PC-3 (cell line): Measurements from ENCODE around the gene DPEP2NB. TPM values are rescaled to one million over a fixed set of nuclear protein-coding genes. Genes with fewer than 3 reads are reported as not detected.
A peak's percentile ranks its signal among the peaks of the same experiment; 100 is the strongest.

Experiments
- ATAC-seq: fragments of 200-7000 bp; cut with Tn5 transposase; 2 replicates; pipeline ENCODE4 v1.9.1; 2020; ENCODE audit warnings: mild to moderate bottlenecking, moderate library complexity
- BruUV-seq: library from RNA; stranded (reverse); fragments of 400-500 nt; replicated peaks from 2 replicates; lab custom pipeline; 2021; lab: Mats Ljungman, UMichigan
- CTCF ChIA-PET: fragments of 300-600 bp; sonication (Branson Sonifier 250); formaldehyde crosslinking; loops from one replicate; lab custom pipeline; 2022; ENCODE audit warnings: antibody characterized with exemption; lab: Charles Lee
- POLR2A ChIA-PET: fragments of 300-600 bp; sonication (Branson Sonifier 250); formaldehyde crosslinking; loops from one replicate; lab custom pipeline; 2022; ENCODE audit warnings: antibody characterized with exemption; ENCODE audit not compliant: unreplicated experiment; lab: Charles Lee
- DNase-seq: peaks from one replicate; pipeline ENCODE4 v3.0.0-alpha.2; 2015
- H2AFZ ChIP-seq: fragments of 300-600 bp; sonication (generic); 2 replicates; pipeline ENCODE4 v1.6.0; 2016; ENCODE audit warnings: antibody characterized with exemption, low read length
- H3F3A ChIP-seq: fragments of 300-600 bp; sonication (generic); one replicate; pipeline ENCODE4 v1.6.0; 2017; ENCODE audit warnings: antibody characterized with exemption, low read length, control low read depth, mild to moderate bottlenecking; ENCODE audit not compliant: unreplicated experiment
- H3K27ac ChIP-seq: fragments of 300-600 bp; sonication (generic); 2 replicates; pipeline ENCODE4 v1.5.1; 2016; ENCODE audit warnings: mild to moderate bottlenecking, low read length
- H3K27me3 ChIP-seq: fragments of 300-600 bp; sonication (generic); 2 replicates; pipeline ENCODE4 v1.6.1; 2016; ENCODE audit warnings: low read length, mixed read lengths
- H3K36me3 ChIP-seq: fragments of 300-600 bp; sonication (generic); 2 replicates; pipeline ENCODE4 v1.6.1; 2016; ENCODE audit warnings: low read depth, mixed run types, low read length, mixed read lengths
- H3K4me1 ChIP-seq: fragments of 300-600 bp; sonication (generic); 2 replicates; pipeline ENCODE4 v1.5.1; 2016; ENCODE audit warnings: low read length; ENCODE audit not compliant: insufficient read depth
- H3K4me2 ChIP-seq: fragments of 300-600 bp; sonication (generic); 2 replicates; pipeline ENCODE4 v1.6.0; 2016; ENCODE audit warnings: low read length
- H3K4me3 ChIP-seq: fragments of 300-600 bp; sonication (generic); 2 replicates; pipeline ENCODE4 v1.5.1; 2016; ENCODE audit warnings: mild to moderate bottlenecking, low read length, mixed read lengths
- H3K79me2 ChIP-seq: fragments of 300-600 bp; sonication (generic); 2 replicates; pipeline ENCODE4 v1.6.1; 2017; ENCODE audit warnings: low read length, mixed read lengths
- H3K9ac ChIP-seq: fragments of 300-600 bp; sonication (generic); 2 replicates; pipeline ENCODE4 v1.6.0; 2016; ENCODE audit warnings: mild to moderate bottlenecking, low read length
- H3K9me2 ChIP-seq: fragments of 300-600 bp; sonication (generic); replicated peaks from 2 replicates; pipeline ENCODE4 v1.6.1; 2016; ENCODE audit warnings: mixed run types, low read length, mixed read lengths
- H3K9me3 ChIP-seq: fragments of 300-600 bp; sonication (generic); 2 replicates; pipeline ENCODE4 v1.6.1; 2016; ENCODE audit warnings: low read length, mixed read lengths
- H4K20me1 ChIP-seq: fragments of 300-600 bp; sonication (generic); 2 replicates; pipeline ENCODE4 v1.6.1; 2016; ENCODE audit warnings: low read length, mixed read lengths
- EZH2 ChIP-seq: fragments of 300-600 bp; sonication (generic); IDR thresholded peaks from one replicate; pipeline ENCODE4 v1.6.1; 2017; ENCODE audit warnings: antibody characterized with exemption, mild to moderate bottlenecking, low read length; ENCODE audit not compliant: unreplicated experiment
- EZH2phosphoT487 ChIP-seq: fragments of 300-600 bp; sonication (generic); IDR thresholded peaks from 2 replicates; pipeline ENCODE4 v1.6.1; 2018; ENCODE audit warnings: mild to moderate bottlenecking, antibody characterized with exemption, low read length, borderline replicate concordance
- intact Hi-C: fragments of 100-400 bp; cut with micrococcal nuclease; formaldehyde crosslinking; loops from 2 replicates; pipeline ENCODE4 v1.9.0; 2023
- total RNA-seq: library from RNA; depleted of rRNA; stranded (reverse); fragments of >200 nt; gene quantifications from 2 replicates; pipeline ENCODE4 v1.2.3, GENCODE V29; 2014
- TF ChIP-seq, protein P1 (sequence below): fragments of 300-600 bp; sonication (generic); conservative IDR thresholded peaks from 2 replicates; pipeline ENCODE4 v1.5.1; 2017; ENCODE audit warnings: antibody characterized with exemption, low read depth, mild to moderate bottlenecking, low read length

The DPEP2NB gene
- total RNA-seq, 1 experiment from 2014 or later: not detected

- ATAC-seq: peak; percentile 82
- no peaks in the 10 kb centered on the region for H3F3A ChIP-seq
- H3K9ac ChIP-seq: peak within 1 kb of the TSS; percentile 81
- peak within 1 kb of the TSS; percentile 95 for H3K4me2 ChIP-seq
- no peak within 1 kb of the TSS for H3K27ac ChIP-seq
- peak within 1 kb of the TSS; percentile 92 for H2AFZ ChIP-seq
- TF ChIP-seq EZH2: no peak
- TF ChIP-seq, protein P1, sequence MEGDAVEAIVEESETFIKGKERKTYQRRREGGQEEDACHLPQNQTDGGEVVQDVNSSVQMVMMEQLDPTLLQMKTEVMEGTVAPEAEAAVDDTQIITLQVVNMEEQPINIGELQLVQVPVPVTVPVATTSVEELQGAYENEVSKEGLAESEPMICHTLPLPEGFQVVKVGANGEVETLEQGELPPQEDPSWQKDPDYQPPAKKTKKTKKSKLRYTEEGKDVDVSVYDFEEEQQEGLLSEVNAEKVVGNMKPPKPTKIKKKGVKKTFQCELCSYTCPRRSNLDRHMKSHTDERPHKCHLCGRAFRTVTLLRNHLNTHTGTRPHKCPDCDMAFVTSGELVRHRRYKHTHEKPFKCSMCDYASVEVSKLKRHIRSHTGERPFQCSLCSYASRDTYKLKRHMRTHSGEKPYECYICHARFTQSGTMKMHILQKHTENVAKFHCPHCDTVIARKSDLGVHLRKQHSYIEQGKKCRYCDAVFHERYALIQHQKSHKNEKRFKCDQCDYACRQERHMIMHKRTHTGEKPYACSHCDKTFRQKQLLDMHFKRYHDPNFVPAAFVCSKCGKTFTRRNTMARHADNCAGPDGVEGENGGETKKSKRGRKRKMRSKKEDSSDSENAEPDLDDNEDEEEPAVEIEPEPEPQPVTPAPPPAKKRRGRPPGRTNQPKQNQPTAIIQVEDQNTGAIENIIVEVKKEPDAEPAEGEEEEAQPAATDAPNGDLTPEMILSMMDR: no peak
- TF ChIP-seq EZH2phosphoT487: no peak
- no peaks in the 10 kb centered on the region for H3K27me3 ChIP-seq
- peak; percentile 76 for DNase-seq
- peak within 1 kb of the TSS; percentile 94 for H3K4me3 ChIP-seq
- intact Hi-C loops: no loop called here
- H3K9me2 ChIP-seq: no peaks in the 10 kb centered on the region
- peaks cover 17% of the 10 kb centered on the region for H3K4me1 ChIP-seq
- H3K9me3 ChIP-seq: no peaks in the 10 kb centered on the region
- H3K79me2 ChIP-seq: peaks cover 29% of the 10 kb centered on the region
- CTCF ChIA-PET: no interaction called here
- POLR2A ChIA-PET: no interaction called here
- no TSS peak for BruUV-seq
- no peaks in the 10 kb centered on the region for H3K36me3 ChIP-seq
- H4K20me1 ChIP-seq: no peaks in the 10 kb centered on the region
These were observed 47.1 kb downstream of the DPEP2NB start, which contains the start of gene SLC12A4 for GRCh38 chr16:67968400-67969253. SLC12A4 (minus strand) TSS chr16:67968637; CDS start chr16:67968553, 84 bp downstream.

DNA sequence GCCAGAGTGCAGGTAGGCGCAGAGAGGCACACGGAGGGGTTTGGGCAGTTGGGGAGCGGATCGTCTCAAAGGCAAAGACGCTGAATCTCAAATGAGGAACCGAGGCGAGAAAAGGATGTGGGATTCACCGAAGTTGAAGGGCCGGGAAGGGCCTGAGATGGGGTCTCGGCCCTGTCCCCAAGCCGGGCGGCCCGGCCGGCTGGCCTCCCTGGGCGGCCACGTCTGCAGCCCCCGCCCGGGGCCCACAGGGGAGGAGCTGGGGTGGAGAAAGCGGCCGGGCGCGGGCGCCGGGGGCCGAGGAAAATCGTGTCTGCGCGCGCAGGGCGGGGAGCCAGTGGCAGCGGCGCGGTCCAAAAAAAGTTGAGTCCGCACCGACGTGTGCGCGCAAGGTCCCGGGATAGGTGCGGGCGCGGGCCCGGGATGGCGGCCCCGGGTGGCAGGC, 47.7 kb downstream of the DPEP2NB start:
- Histone ChIP-seq H3K4me2 (peak overlapping the region; percentile 95), H2AFZ (peak overlapping the region; percentile 92), H3K9ac (peak overlapping the region; percentile 81), H3K9me3 (no peaks in the 10 kb centered on the region), H3K9me2 (no peaks in the 10 kb centered on the region), H3K27me3 (no peaks in the 10 kb centered on the region), H3K36me3 (no peaks in the 10 kb centered on the region), H3K27ac (no peak overlapping the region), H4K20me1 (no peaks in the 10 kb centered on the region), H3K4me3 (peak overlapping the region; percentile 94), H3K79me2 (peaks cover 29% of the 10 kb centered on the region), H3K4me1 (peaks cover 17% of the 10 kb centered on the region), H3F3A (no peaks in the 10 kb centered on the region)
- TF ChIP-seq EZH2 (no peak), EZH2phosphoT487 (no peak)
- TF ChIP-seq, protein P1: no peak
- ChIA-PET CTCF (no interaction called here), POLR2A (interaction anchor here (0.5 kb wide), 1 partner anchor 130 kb away, joined by 3 read pairs; no protein-coding TSS in a partner anchor)
- intact Hi-C loops: no loop called here
- no TSS peak for BruUV-seq
- peak; percentile 18 for DNase-seq
- peak; percentile 42 for ATAC-seq
